HG02852 (cell line): Measurements from ENCODE around the gene POLR2E.

Experiments used
- ATAC-seq: cut with Tn5 transposase; IDR thresholded peaks from one replicate; pipeline ENCODE4 v1.9.1; 2021; ENCODE audit warnings: mild to moderate bottlenecking, moderate library complexity; ENCODE audit not compliant: unreplicated experiment

POLR2E gene

DNA sequence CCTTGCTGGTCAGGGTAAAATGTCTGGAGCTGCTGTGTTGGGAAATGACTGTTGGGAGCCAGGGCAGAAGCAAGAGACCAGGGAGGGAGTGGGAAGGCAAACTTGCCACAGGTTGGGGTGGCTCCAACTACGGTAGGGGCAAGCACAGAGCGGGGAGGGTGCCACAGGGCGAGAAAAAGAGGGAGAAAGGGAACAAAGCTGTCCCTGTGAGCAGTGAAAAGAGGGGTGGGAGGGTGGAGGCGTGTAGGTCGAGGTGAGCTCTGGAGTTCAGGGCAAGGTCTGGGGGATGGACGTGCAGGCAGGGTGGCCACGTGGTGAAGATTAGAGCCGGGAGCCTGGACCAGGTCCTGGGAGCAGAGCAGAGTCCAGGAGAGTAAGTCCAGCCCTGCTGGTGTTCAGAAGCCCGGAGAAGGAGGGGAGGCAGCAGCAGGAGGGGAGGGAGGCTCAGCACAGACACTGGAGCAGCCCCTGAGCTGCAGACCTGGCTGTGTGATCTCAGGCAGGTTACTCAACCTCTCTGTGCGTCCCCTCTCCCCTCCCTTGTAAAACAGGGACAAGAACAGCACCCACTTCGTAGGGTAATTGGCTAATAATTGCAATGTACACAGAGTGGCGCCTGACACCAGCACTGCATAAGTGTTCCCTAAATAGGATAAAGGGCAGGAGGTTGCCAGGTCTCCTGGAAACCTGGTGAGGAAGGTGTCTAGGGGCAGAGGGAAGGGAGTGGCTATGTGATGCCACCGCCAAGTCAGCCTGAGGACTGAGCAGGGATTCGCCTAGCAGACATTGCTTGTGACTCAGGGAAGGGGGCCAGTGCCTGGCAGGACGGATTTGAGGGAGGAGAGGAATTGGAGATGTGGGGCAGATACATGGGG lies 3.2 kb upstream of the POLR2E start:
- ATAC-seq = no peak

GRCh38 chr19:1097810-1098176 lies 2.6 kb upstream of the POLR2E start:
- no peak for ATAC-seq

DNA sequence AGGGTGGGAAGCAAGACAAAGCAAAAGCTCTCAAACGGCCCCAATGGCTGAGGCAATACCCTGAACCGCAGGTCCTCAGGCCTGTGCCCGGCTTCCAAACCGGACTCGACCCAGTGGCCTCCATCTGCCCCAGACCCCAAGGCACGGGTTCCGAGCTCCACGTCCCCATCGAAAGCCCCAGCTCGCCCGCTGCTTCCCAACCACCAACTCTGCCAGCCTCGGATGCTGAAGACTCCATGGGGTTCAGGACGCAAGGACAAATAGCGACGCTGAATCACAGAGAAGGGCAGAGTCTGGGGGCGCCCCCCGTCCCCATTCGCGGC lies 559 bp downstream of the POLR2E start:
- ATAC-seq = no peak

DNA sequence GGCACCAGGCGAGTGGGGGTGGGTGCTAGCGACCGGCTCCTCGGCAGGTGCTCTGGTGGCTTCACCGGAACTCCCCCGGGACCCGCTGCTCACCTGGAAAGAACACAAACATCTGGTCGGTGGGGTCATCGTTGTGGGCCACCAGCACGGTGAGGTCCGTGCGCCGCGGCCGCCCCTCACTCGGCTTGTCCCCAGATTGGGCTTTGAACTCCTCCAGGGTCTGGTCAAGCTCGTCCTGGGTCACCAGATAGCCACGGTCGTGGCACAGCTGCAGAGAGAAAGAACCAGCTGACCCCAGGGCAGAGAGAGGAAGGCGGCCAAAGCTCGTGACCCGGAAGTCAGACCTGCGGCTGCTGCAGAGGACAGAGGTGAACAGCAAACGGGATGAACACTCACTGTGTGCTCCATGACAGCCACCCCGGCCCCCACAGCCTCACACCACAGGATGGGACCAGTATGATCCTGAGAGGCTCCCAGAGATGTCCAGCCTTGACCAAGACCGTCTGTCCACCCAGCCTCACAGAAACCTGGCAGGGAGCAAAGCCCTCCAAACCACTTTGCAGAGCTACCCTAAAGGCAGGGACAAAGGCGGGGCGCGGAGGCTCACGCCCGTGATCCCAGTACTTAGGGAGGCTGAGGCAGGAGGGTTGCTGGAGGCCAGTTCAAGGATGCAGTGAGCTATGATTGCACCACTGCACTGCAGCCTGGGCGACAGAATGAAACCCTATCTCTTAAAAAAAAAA lies 1.2 kb downstream of the POLR2E start:
- ATAC-seq = no peak

DNA sequence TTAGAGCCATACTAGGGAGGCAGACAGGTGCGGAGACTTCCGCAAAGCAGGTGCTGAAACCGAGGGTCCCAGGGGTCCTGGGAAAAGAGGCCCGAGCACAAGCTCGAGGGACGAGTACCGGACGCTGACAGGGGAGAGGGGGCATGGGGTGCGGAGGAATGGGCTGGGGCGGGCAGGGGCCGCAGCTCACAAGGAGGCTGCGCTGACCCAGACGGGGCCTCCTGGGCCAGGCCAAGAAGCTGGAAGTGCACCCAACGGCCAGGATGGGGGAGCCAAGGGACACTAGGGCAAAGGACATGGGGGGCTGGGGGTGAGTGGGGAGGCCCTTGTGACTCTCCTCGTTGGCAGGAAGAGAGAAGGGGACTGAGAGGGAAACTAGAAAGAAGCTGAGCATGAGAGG lies 1.8 kb downstream of the POLR2E start:
- ATAC-seq = no peak

GRCh38 chr19:1091544-1092175 lies 3.5 kb downstream of the POLR2E start:
- ATAC-seq = no peak

DNA sequence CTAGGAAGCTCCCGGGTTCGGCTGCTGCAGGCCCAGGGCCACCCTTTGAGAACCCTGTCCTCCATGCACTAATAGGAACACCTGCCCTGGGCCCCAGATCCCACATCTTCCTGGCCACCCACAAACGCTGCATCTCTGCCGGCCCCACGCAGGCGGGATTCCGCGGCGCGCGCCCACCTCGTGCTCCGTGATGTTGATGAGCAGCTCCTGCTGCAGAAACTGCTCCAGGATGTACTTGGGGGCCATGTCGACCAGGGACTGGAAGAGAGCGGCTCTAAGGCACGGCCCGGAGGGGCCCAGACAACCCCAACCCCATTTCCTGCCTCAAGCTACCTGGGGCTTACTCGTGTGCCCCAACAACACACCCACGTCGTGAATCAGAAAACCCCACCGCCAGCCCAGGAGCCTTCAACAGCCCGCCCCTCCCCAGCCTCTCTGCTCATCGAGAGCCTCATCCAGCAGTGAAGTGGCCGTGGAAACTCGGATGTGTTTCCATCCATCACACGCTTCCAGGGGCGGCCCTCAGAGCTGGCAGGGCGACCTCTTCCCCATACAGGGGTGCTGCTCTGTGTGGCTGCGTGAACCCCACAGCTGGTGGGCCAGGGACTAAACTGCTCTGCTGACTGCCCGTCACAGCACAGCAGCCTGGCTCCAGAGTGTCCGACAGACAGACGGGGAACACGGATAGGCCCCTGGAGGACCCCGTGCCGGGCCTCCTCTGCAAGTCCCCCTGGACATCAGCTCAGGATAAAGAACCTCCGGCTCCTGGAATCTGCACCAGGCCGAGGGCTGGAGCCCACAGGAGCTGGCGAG lies 4.2 kb downstream of the POLR2E start:
- no peak for ATAC-seq

GRCh38 chr19:1089891-1090290 lies 5.3 kb downstream of the POLR2E start:
- ATAC-seq = no peak

DNA sequence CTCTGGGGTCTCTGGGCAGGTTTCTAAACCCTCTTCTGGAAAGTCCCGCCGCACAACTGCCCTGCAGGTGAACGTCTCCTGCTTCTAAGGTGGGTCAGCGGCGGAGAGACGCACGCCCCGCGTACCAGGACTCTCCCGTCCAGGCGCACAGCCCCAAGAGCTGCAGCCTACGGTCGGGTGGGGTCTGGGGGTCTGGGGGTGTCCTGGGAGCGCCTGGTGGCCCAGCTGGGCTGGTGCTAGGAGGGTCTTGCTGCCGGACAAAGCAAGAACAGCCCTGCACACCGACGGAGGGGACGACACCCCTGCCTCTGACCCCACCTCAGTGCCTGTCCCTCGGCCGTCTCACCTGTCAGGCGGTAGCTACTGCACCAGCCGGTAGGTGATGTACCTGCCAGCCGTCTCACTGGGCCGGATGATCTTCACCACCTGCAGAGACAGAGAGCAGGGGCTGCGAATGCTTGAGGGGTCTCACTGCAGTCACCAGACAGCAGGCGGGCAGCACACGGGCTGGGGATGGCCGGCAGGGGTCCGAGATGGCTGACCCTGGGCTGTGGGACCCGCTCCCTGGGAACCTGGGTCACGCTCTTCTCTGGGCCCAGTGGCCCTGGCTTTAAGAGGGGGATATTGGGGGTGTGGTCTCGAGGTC lies 5.9 kb downstream of the POLR2E start:
- no peak for ATAC-seq

- no peak for ATAC-seq
Observed at GRCh38 chr19:1088416-1089010, 6.7 kb downstream of the POLR2E start.

- no peak for ATAC-seq
Observed at GRCh38 chr19:1087813-1088415, 7.3 kb downstream of the POLR2E start.

- ATAC-seq = no peak
Observed at GRCh38 chr19:1086613-1087012, 8.6 kb downstream of the POLR2E start.

- no peak for ATAC-seq
Observed at GRCh38 chr19:1085676-1086442, 9.3 kb downstream of the POLR2E start.

DNA sequence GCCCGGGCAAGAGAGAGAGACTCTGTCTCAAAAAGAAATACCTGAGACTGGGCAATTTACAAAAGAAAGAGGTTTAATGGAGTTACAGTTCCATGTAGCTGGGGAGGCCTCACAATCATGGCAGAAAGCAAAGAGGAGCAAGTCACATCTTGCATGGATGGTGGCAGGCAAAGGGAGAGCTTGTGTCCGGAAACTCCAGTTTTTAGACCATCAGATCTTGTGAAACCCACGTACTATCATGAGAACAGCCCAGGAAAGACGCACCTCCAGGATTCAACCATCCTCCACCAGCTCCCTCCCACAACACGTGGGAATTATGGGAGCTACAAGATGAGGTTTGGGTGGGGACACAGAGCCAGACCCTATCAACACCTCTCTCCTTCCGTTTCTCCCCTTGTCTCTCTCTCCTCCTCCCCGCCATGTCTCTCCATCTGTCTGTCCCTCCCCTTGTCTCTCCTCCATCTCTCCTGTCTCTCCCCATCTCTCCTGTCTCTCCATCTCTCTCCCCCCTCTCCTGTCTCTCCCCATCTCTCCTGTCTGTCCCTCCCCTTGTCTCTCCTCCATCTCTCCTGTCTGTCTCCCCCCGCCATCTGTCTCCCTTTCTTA lies 10.0 kb downstream of the POLR2E start:
- ATAC-seq = no peak

DNA sequence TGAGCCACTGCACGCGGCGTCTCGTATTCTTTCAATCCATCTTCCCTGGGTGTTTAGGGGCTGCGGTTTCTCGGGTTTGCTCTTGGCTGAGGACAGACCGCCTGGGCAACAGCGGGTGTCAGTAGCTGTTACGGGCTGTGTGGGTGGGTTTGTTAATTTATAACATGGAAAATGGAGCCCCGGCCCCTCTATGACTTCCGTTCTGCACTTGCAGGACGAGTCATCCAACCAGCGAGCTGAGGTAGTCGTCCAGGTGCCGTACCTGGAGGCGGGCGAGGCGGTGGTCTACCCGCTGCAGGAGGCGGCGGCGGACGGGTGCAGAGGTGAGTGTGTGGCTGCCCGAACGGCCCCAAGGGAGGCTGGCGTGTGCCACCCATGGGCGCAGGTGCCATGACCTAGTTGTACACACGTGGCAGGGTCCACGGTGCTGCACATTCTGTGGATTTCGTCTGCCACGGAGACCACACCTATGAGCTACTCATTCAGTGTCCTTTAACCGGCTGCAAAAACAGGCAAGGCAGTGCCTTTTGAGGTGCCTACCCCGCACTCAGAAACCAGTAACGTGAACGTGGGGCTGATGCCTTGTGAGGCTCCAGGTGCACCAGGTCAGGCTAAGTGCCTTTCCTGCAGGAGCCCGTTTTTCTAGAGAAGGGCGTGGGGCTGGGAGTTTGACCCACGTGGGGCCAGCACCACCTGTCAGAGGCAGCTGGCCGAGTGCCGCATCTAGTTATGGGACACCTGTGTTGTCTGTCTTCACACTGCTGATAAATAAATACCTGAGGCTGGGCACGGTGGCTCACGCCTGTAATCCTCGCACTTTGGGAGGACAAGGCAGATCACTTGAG lies 10.9 kb downstream of the POLR2E start:
- no peak for ATAC-seq

- ATAC-seq = no peak
Observed at GRCh38 chr19:1082928-1083816, 12.0 kb downstream of the POLR2E start.
